Body of pancreas (tissue), 4 donors: ENCODE results near the gene IER3. TPM values are rescaled to one million over a fixed set of nuclear protein-coding genes. Genes with fewer than 3 reads are reported as not detected.
"Not testable (repeated sequence)": the region's sequence is repeated elsewhere in the genome, so short reads cannot be mapped to it uniquely, and the experiment has no call there.

Experiments used
- ATAC-seq: fragments of 150-250 bp; one replicate; pipeline ENCODE4 v1.9.1; 2016
- DNase-seq, 4 donors: peaks; one replicate each; pipeline ENCODE4 v3.0.0-alpha.2; 2019
- H3K27ac ChIP-seq, 4 donors: fragments of 200-600 bp; sonication (generic); 1 replicate in 3 of 4; 2 replicates in 1 of 4; pipeline versions ENCODE4 v1.5.1 to v1.6.1; 2016 to 2019; ENCODE audit warnings: mild to moderate bottlenecking in 1 of 4, mixed read lengths in 1 of 4, moderate library complexity in 1 of 4
- H3K27me3 ChIP-seq, 2 donors: fragments of 200-600 bp; sonication (generic); one replicate each; pipeline ENCODE4 v1.6.0; 2016; ENCODE audit warnings: mild to moderate bottlenecking in 1 of 2
- H3K36me3 ChIP-seq, 2 donors: fragments of 200-600 bp; sonication (generic); replicated peaks in 1 of 2; 2 replicates each; pipeline ENCODE4 v1.5.1; 2016; ENCODE audit warnings: low read depth in 2 of 2; ENCODE audit not compliant: insufficient read depth in 1 of 2
- H3K4me1 ChIP-seq: fragments of 200-600 bp; sonication (generic); one replicate; pipeline ENCODE4 v1.6.0; 2016
- H3K4me3 ChIP-seq, 2 donors: fragments of 200-600 bp; sonication (generic); 1 replicate in 1 of 2; 2 replicates in 1 of 2; pipeline ENCODE4 v1.5.1; 2016 to 2019
- H3K9me3 ChIP-seq, 3 donors: fragments of 200-600 bp; sonication (generic); 1 replicate in 2 of 3; 2 replicates in 1 of 3; pipeline ENCODE4 v1.5.1; 2016
- CTCF ChIP-seq, 7 experiments: fragments of 450-650 bp in 4 of 7; fragments of 200-600 bp in 3 of 7; sonication (generic) in 3 of 7; IDR thresholded peaks; one replicate each; pipeline ENCODE4 v1.5.1; 2016 to 2019; ENCODE audit warnings: antibody characterized with exemption in 7 of 7
- POLR2A ChIP-seq, 3 donors: fragments of 450-650 bp; IDR thresholded peaks; one replicate each; pipeline ENCODE4 v1.6.1; 2016; ENCODE audit warnings: antibody characterized with exemption in 3 of 3, mild to moderate bottlenecking in 2 of 3
- WGBS, 2 donors: methylation state at CpG; one replicate each; pipeline ENCODE4 v1.1.5; 2017; 5-methylcytosine and 5-hydroxymethylcytosine counted together
- intact Hi-C: fragments of 100-400 bp; cut with DNase I; formaldehyde crosslinking; loops from one replicate; pipeline ENCODE4 v1.15.1; 2023
- total RNA-seq, 2 donors: library from RNA; depleted of rRNA; stranded (reverse); fragments of >200 nt; gene quantifications; one replicate each; pipeline ENCODE4 v1.1.0, GENCODE V29; 2016

The IER3 gene
- total RNA-seq, 2 donors from 2014 or later = 46.4 to 60.3 TPM

DNA sequence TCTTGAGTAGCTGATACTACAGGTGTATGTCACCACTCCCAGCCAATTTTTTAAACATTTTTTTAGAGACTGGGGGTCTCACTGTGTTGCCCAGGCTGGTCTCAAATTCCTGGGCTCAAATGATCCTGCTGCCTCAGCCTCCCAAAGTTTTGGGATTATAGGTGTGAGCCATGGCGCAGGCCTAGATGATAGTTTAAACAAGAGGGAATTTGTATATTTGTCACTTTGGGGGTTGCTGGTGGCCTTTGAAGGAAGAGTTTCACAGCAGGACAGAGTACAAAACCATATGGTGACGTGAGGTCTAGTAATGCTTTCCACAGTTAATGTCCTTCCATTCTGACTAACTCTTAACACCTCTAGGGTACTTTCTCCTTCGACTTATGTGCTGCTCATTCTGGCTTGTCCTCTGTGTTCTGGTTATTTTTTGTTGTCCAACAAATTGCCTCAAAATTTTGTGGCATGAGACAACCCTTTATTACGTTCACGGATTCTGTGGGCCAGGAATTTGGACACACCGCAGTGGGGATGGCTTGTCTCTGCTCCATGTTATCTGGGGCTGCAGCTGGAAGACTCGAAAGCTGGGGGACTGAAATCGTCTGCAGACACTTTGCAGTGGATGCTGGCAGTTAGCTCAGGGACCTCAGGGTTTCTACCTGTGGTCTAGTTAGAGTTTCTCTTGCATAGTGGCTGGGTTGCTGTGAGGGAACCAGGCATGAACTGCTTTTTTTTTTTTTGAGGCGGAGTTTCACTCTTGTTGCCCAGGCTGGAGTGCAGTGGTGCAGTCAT is 23.0 kb upstream of the IER3 start:
- ATAC-seq (no peak), DNase-seq (no peak)
- Histone ChIP-seq H3K27ac (peak overlapping the region in 2 of 4 donors; percentile 29 to 50), H3K27me3 (no peaks in the 10 kb centered on the region), H3K9me3 (no peaks in the 10 kb centered on the region), H3K36me3 (no peaks in the 10 kb centered on the region), H3K4me3 (no peak overlapping the region), H3K4me1 (peaks cover 46% of the 10 kb centered on the region)
- intact Hi-C loops = no loop called here
- no peak for TF ChIP-seq CTCF (IDR thresholded peaks at IDR 0.05)
- 69 to 85% methylated on average over 9 of the region's 9 CpGs for WGBS, 2 donors

- Histone ChIP-seq H3K4me1 (peaks cover 46% of the 10 kb centered on the region), H3K27ac (peak overlapping the region; percentile 25 to 94 (median 40)), H3K4me3 (no peak overlapping the region), H3K36me3 (no peaks in the 10 kb centered on the region), H3K9me3 (no peaks in the 10 kb centered on the region), H3K27me3 (no peaks in the 10 kb centered on the region)
- ATAC-seq (no peak), DNase-seq (peak in 1 of 4 donors; percentile 36)
- no peak for TF ChIP-seq POLR2A (IDR thresholded peaks at IDR 0.05)
- no peak for TF ChIP-seq CTCF (IDR thresholded peaks at IDR 0.05)
- intact Hi-C loops = no loop called here
- 51 to 56% methylated on average over 6 of the region's 6 CpGs for WGBS, 2 donors
Observed at GRCh38 chr6:30766461-30767157, 22.3 kb upstream of the IER3 start.

DNA sequence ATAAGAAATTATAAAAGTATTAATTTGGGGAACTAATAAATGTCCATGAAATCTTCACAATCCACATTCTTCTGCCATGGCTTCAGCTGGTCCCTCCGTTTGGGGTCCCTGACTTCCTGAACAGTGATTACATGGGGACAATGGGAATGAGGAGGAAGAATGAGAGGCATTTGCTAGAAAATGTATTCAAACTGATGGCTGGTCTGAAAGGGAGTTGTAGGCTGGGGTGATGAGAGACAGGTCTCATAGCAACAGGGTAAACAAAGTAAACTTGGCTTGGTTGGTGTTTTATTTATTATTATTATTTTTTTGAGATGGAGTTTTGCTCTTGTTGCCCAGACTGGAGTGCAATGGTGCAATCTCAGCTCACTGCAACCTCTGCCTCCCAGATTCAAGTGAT is 21.1 kb upstream of the IER3 start:
- H3K27me3 ChIP-seq, H3K4me3 ChIP-seq, ATAC-seq, H3K9me3 ChIP-seq, DNase-seq, intact Hi-C loops, H3K36me3 ChIP-seq: not testable (repeated sequence)
- 62 to 79% methylated on average over 1 of the region's 1 CpG for WGBS, 2 donors
- Histone ChIP-seq H3K4me1 (peaks cover 46% of the 10 kb centered on the region), H3K27ac (peak overlapping the region in 3 of 4 donors; percentile 29 to 94 (median 89))

GRCh38 chr6:30764490-30765043 is 20.2 kb upstream of the IER3 start:
- H3K4me1 ChIP-seq = peaks cover 36% of the 10 kb centered on the region
- H3K27me3 ChIP-seq, H3K4me3 ChIP-seq, ATAC-seq, H3K9me3 ChIP-seq, intact Hi-C loops, H3K36me3 ChIP-seq, DNase-seq: not testable (repeated sequence)
- WGBS, 2 donors = 45% methylated on average over 13 of the region's 13 CpGs
- H3K27ac ChIP-seq = peak overlapping the region; percentile 74 to 94 (median 86)
- peak in 1 of 3 donors; percentile 57 for TF ChIP-seq POLR2A (IDR thresholded peaks at IDR 0.05)

- Histone ChIP-seq H3K27me3 (no peaks in the 10 kb centered on the region), H3K4me1 (peaks cover 29% of the 10 kb centered on the region), H3K9me3 (no peaks in the 10 kb centered on the region), H3K27ac (peak overlapping the region; percentile 74 to 94 (median 86)), H3K4me3 (no peak overlapping the region), H3K36me3 (no peaks in the 10 kb centered on the region)
- TF ChIP-seq POLR2A (IDR thresholded peaks at IDR 0.05) (peak in 1 of 3 donors; percentile 52), CTCF (IDR thresholded peaks at IDR 0.05) (peak in 4 of 7 experiments; percentile 11 to 51 (median 43))
- intact Hi-C loops = no loop called here
- ATAC-seq = peak; percentile 85
- DNase-seq = peak; percentile 40 to 73 (median 56)
- WGBS, 2 donors = 32 to 40% methylated on average over 8 of the region's 8 CpGs
Observed at GRCh38 chr6:30763618-30764489, 19.5 kb upstream of the IER3 start.
